ENCODE data around the gene CYSRT1. TPM values are rescaled to one million over a fixed set of nuclear protein-coding genes. Genes with fewer than 3 reads are reported as not detected.

CYSRT1 gene
- total RNA-seq, 1 donor from 2014 or later, result not detected

DNA sequence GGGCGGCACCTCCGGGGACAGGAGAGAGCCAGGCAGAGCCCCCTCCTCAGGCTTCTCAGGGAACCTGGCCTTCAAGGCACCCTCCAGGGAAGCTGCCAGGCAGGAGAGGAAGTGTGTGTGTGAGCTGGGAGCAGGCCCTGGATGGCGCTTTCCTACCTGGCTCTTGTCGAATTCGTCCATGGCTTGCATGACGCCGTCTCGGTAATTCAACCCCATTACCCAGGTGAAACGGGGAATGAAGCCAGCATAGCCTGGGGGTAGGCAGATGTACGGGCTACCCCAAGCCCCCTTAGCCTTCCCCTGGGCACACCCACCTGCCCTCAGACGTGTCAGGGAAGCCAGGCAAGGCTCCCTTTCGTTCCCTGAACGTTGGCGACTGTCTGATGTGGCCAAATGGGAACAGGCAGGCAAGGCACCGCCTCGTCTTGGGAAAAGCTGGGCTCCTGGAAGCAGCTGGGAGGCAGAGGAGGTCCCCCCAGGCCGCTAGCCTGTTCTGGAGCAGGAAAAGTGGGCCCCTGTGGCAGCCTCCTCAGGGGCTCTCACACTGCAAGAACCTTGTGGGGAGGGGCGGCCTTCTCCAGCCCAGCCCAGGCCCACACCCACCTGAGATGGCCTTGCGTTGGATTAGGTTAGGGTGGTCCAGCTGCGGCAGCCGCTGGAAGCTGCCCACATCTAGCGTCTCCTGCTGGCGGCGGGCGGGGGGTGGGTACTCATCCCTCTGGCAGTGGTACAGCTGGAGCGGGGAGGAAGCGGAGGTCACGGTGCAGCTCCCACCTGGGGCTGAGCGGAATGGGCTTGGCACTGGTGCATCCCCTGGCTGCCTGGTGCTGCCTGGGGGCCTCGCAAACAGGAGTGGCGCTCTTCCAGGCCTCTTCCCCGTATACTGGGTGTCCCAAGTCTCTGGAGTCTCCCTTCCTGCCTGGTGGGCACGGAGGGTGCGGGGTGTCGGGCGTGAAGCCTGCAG is 19.8 kb downstream of the CYSRT1 start:
- H3F3A ChIP-seq (ENCODE audit: low read depth), result peaks cover 41% of the 10 kb centered on the region
- no peak overlapping the region for H3K9ac ChIP-seq
- no peaks in the 10 kb centered on the region for H3K36me3 ChIP-seq
- no peak overlapping the region for H3K27ac ChIP-seq
- DNase-seq (ENCODE audit: low spot score), result peak; percentile 31
- peak overlapping the region; percentile 38 for H3K4me3 Mint-ChIP-seq
- peaks cover 14% of the 10 kb centered on the region for H3K36me3 Mint-ChIP-seq
- TF ChIP-seq CTCF (IDR thresholded peaks at IDR 0.05), result peak; percentile 6
- TF ChIP-seq EZH2 (IDR thresholded peaks at IDR 0.05), result no peak
- TF ChIP-seq EZH2phosphoT487 (IDR thresholded peaks at IDR 0.05), result no peak
- H3K27me3 Mint-ChIP-seq (ENCODE audit: insufficient read depth, low read depth), result no peaks in the 10 kb centered on the region
- no peak overlapping the region for H2AFZ ChIP-seq (replicated peaks)
- H3K4me3 ChIP-seq, result no peak overlapping the region
- H3K4me1 ChIP-seq, result peaks cover 7% of the 10 kb centered on the region
- no peaks in the 10 kb centered on the region for H3K9me3 Mint-ChIP-seq
- H3K27ac Mint-ChIP-seq, result no peak overlapping the region
- H3K9me3 ChIP-seq (ENCODE audit: low read depth), result no peaks in the 10 kb centered on the region
- H4K20me1 ChIP-seq (ENCODE audit: low read depth), result peaks cover 31% of the 10 kb centered on the region
- no peak overlapping the region for H3K4me2 ChIP-seq
- H3K4me1 Mint-ChIP-seq, result peaks cover 37% of the 10 kb centered on the region
- peaks cover 24% of the 10 kb centered on the region for H3K79me2 ChIP-seq (ENCODE audit: low read depth)
- H3K27me3 ChIP-seq, result no peaks in the 10 kb centered on the region

DNA sequence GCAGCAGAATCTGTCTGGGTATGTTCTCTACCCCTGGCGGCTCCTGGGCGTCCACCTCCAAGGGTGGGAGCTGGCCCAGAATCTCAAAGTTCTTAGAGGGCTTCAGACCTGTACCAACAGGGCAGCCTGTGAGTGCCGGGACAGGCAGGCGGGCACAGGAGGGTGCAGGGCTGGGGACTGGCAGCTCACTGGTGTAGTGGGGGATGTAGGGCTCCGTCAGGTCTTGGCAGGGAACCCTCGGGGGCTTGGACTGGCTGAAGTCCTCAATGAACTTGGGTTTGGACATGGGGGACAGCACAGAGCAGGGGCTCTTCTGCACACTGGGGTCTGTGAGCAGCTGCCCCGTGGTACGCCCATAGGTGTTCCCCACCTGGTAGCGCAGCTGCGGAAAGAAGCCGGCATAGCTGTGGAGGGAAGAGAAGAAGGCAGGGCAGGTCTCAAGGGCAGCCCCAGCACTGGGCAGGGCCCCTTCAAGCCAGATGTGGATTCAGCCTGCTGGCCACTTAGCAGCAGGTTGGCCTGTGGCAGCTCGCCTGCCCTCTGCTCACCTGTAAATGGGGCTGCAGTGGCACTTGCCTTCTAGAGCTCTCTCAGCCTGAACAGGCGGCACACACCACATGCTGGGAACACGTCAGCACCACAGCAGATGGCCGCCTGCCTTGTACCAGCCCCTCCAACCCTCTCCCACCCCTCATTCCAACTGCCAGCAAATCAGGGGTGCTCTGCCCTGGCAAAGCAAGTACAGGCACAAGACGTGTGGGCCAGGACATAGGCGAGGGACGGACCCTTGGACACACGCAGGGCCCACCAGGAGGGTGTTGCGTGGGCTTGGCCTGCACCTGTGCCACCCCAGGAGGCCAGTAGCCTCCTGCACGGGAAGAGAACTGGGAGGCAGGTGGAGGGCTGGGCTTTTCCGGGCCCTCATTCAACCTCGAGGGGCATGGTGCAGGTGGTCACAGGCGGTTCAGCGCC is 20.8 kb downstream of the CYSRT1 start:
- Histone ChIP-seq H4K20me1 (ENCODE audit: low read depth) (peaks cover 31% of the 10 kb centered on the region), H3K4me1 (peaks cover 7% of the 10 kb centered on the region), H3K36me3 (no peaks in the 10 kb centered on the region), H3K4me3 (no peak overlapping the region), H3K4me2 (no peak overlapping the region), H3K9ac (no peak overlapping the region), H3F3A (ENCODE audit: low read depth) (peaks cover 33% of the 10 kb centered on the region), H3K27me3 (no peaks in the 10 kb centered on the region), H2AFZ (replicated peaks) (no peak overlapping the region), H3K27ac (no peak overlapping the region), H3K79me2 (ENCODE audit: low read depth) (peaks cover 21% of the 10 kb centered on the region), H3K9me3 (ENCODE audit: low read depth) (no peaks in the 10 kb centered on the region)
- Mint-ChIP-seq H3K36me3 (peaks cover 14% of the 10 kb centered on the region), H3K9me3 (no peaks in the 10 kb centered on the region), H3K27me3 (ENCODE audit: insufficient read depth, low read depth) (no peaks in the 10 kb centered on the region), H3K4me3 (no peak overlapping the region), H3K4me1 (peaks cover 40% of the 10 kb centered on the region), H3K27ac (no peak overlapping the region)
- TF ChIP-seq EZH2 (IDR thresholded peaks at IDR 0.05) (no peak), EZH2phosphoT487 (IDR thresholded peaks at IDR 0.05) (no peak), CTCF (IDR thresholded peaks at IDR 0.05) (no peak)
- DNase-seq (ENCODE audit: low spot score), result no peak

DNA sequence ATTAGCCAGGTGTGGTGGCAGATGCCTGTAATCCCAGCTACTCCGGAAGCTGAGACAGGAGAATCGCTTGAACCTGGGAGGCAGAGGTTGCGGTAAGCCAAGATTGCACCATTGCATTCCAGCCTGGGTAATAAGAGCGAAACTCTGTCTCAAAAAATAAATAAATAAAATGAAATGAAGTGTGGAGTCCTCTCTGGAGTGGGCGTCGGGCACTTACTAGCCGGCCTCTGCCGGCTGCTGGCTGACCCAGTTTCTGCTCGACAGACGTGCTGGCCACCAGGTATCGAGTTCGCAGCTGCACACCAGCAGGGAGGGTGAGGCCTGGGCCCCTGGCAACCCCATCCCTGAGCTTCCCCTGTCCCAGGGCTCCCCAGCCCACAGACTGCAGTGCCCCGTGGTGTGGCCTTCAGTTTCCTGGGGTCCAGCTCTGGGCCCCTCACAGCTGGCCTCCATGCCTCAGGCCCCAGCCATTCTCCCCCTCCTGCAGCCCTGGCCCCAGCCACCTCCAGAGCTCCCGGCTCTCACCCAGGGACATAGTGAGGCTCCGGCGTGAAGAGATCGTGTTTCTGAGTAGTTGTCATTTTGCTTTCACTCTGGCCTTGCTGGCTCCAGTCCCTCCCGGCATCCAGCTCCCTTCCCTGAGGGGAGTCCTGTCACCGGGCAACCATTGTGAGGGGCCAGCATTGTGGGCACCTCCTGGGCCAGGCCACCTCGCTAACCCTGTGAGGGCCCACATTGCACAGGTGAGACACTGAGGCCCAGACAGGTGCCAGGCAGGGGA is 22.4 kb downstream of the CYSRT1 start:
- no peaks in the 10 kb centered on the region for H3K27me3 Mint-ChIP-seq (ENCODE audit: insufficient read depth, low read depth)
- no peaks in the 10 kb centered on the region for H3K36me3 ChIP-seq
- H4K20me1 ChIP-seq (ENCODE audit: low read depth), result peaks cover 22% of the 10 kb centered on the region
- no peak overlapping the region for H3K4me3 Mint-ChIP-seq
- H3K36me3 Mint-ChIP-seq, result peaks cover 9% of the 10 kb centered on the region
- H3K79me2 ChIP-seq (ENCODE audit: low read depth), result peaks cover 12% of the 10 kb centered on the region
- no peak for TF ChIP-seq EZH2phosphoT487 (IDR thresholded peaks at IDR 0.05)
- TF ChIP-seq CTCF (IDR thresholded peaks at IDR 0.05), result no peak
- TF ChIP-seq EZH2 (IDR thresholded peaks at IDR 0.05), result no peak
- peak overlapping the region; percentile 29 for H3K27ac Mint-ChIP-seq
- no peak overlapping the region for H3K9ac ChIP-seq
- no peak overlapping the region for H2AFZ ChIP-seq (replicated peaks)
- DNase-seq (ENCODE audit: low spot score), result no peak
- H3K4me1 ChIP-seq, result peaks cover 15% of the 10 kb centered on the region
- no peaks in the 10 kb centered on the region for H3K9me3 ChIP-seq (ENCODE audit: low read depth)
- H3K4me2 ChIP-seq, result no peak overlapping the region
- H3K27ac ChIP-seq, result no peak overlapping the region
- no peaks in the 10 kb centered on the region for H3K9me3 Mint-ChIP-seq
- no peaks in the 10 kb centered on the region for H3K27me3 ChIP-seq
- H3K4me3 ChIP-seq, result no peak overlapping the region
- peaks cover 40% of the 10 kb centered on the region for H3K4me1 Mint-ChIP-seq
- H3F3A ChIP-seq (ENCODE audit: low read depth), result peaks cover 25% of the 10 kb centered on the region

Data from neural progenitor cell (in vitro differentiated cells).